ENCODE measurements around the gene FAM20A.
"Not testable (repeated sequence)": the region's sequence is repeated elsewhere in the genome, so short reads cannot be mapped to it uniquely, and the experiment has no call there.

The FAM20A gene

GRCh38 chr17:68584581-68585303 is 16.4 kb downstream of the FAM20A start:
- no peak overlapping the region for H3K4me3 ChIP-seq (ENCODE audit: low read length)
- TF ChIP-seq CTCF (IDR thresholded peaks at IDR 0.05; ENCODE audit: insufficient read depth, low read depth, low read length, missing control alignments): no peak
- DNase-seq (ENCODE audit: low read depth): no peak

- DNase-seq (ENCODE audit: low read depth); H3K4me3 ChIP-seq (ENCODE audit: low read length): not testable (repeated sequence)
Observed at GRCh38 chr17:68582867-68583266, 18.3 kb downstream of the FAM20A start.

GRCh38 chr17:68581863-68582645 is 19.1 kb downstream of the FAM20A start:
- H3K4me3 ChIP-seq (ENCODE audit: low read length): no peak overlapping the region
- DNase-seq (ENCODE audit: low read depth): no peak
- TF ChIP-seq CTCF (IDR thresholded peaks at IDR 0.05; ENCODE audit: insufficient read depth, low read depth, low read length, missing control alignments): no peak

GRCh38 chr17:68580236-68580770 is 20.9 kb downstream of the FAM20A start:
- no peak overlapping the region for H3K4me3 ChIP-seq (ENCODE audit: low read length)
- no peak for DNase-seq (ENCODE audit: low read depth)
- no peak for TF ChIP-seq CTCF (IDR thresholded peaks at IDR 0.05; ENCODE audit: insufficient read depth, low read depth, low read length, missing control alignments)

GRCh38 chr17:68579194-68579927 is 21.8 kb downstream of the FAM20A start:
- no peak overlapping the region for H3K4me3 ChIP-seq (ENCODE audit: low read length)
- no peak for TF ChIP-seq CTCF (IDR thresholded peaks at IDR 0.05; ENCODE audit: insufficient read depth, low read depth, low read length, missing control alignments)
- DNase-seq (ENCODE audit: low read depth): no peak

DNA sequence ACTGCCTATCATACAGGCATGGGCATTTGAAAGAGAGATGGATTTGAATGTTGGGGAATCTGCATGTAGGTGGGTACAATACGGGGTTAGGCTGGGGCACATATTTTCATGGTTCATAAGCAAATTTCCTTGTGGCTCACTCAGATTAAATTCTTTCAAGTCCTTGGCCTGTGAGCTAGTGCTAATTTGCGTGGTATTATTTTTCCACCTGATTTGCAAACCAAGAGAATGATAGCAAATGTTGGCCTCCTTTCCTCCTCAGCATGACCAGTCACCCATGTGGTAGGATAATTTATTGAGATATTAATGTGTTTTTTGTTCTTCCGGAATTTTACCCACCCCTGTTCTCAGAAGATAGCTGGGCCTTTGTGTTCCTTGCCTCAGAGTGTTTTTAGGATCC is 22.9 kb downstream of the FAM20A start:
- DNase-seq (ENCODE audit: low read depth): no peak
- TF ChIP-seq CTCF (IDR thresholded peaks at IDR 0.05; ENCODE audit: insufficient read depth, low read depth, low read length, missing control alignments): no peak
- no peak overlapping the region for H3K4me3 ChIP-seq (ENCODE audit: low read length)

GRCh38 chr17:68577497-68577821 is 23.7 kb downstream of the FAM20A start:
- TF ChIP-seq CTCF (IDR thresholded peaks at IDR 0.05; ENCODE audit: insufficient read depth, low read depth, low read length, missing control alignments): no peak
- DNase-seq (ENCODE audit: low read depth): no peak
- no peak overlapping the region for H3K4me3 ChIP-seq (ENCODE audit: low read length)
